B cell (primary cell): ENCODE results near the gene PTPRN2. TPM values are rescaled to one million over a fixed set of nuclear protein-coding genes. Genes with fewer than 3 reads are reported as not detected.

Experiments used
- ATAC-seq: fragments of 200-7000 bp; cut with Tn5 transposase; one replicate; pipeline ENCODE4 v1.10.0; 2021; ENCODE audit warnings: low read depth, mild to moderate bottlenecking, moderate number of reproducible peaks, moderate library complexity
- CTCF ChIA-PET: fragments of 350-600 bp; sonication (Branson Sonifier 250); formaldehyde crosslinking; loops from one replicate; lab custom pipeline; 2021; ENCODE audit warnings: antibody characterized with exemption, inconsistent platforms; lab: Charles Lee
- POLR2A ChIA-PET: fragments of 350-600 bp; sonication (Branson Sonifier 250); formaldehyde crosslinking; loops from one replicate; lab custom pipeline; 2021; ENCODE audit warnings: antibody characterized with exemption; lab: Charles Lee
- DNase-seq: peaks from one replicate; pipeline ENCODE4 v3.0.0; 2013
- H2AFZ ChIP-seq: 2 replicates; pipeline ENCODE4 v1.6.1; 2012; ENCODE audit warnings: mild to moderate bottlenecking, low read depth, low read length; ENCODE audit not compliant: insufficient read depth, poor library complexity, severe bottlenecking
- H3K27ac ChIP-seq, 2 donors: 1 replicate in 1 of 2; 2 replicates in 1 of 2; pipeline ENCODE4 v1.5.1; 2012 to 2013; ENCODE audit warnings: low read length in 2 of 2, mild to moderate bottlenecking in 2 of 2, moderate library complexity in 1 of 2
- H3K27me3 ChIP-seq, 4 experiments: fragments of 200-600 bp in 1 of 4; sonication (generic) in 1 of 4; replicated peaks in 1 of 4; 1 replicate in 2 of 4; 2 replicates in 2 of 4; pipeline versions ENCODE4 v1.6.1 to v1.7.0; 2013 to 2016; ENCODE audit warnings: low read length in 3 of 4, mild to moderate bottlenecking in 2 of 4, mixed read lengths in 1 of 4, moderate library complexity in 1 of 4; ENCODE audit not compliant: insufficient read depth in 4 of 4, control insufficient read depth in 3 of 4; ENCODE audit errors: control extremely low read depth in 1 of 4
- H3K36me3 ChIP-seq, 2 experiments: replicated peaks in 1 of 2; 1 replicate in 1 of 2; 2 replicates in 1 of 2; pipeline versions ENCODE4 v1.6.1 to v1.7.1; 2013; ENCODE audit warnings: low read length in 1 of 2; ENCODE audit not compliant: insufficient read depth in 2 of 2, control insufficient read depth in 1 of 2; ENCODE audit errors: control extremely low read depth in 1 of 2, extremely low read depth in 1 of 2
- H3K4me1 ChIP-seq, 2 donors: fragments of 200-600 bp in 1 of 2; sonication (generic) in 1 of 2; 1 replicate in 1 of 2; 2 replicates in 1 of 2; pipeline versions ENCODE4 v1.5.1 to v1.6.1; 2013 to 2017; ENCODE audit warnings: low read length in 2 of 2; ENCODE audit not compliant: control insufficient read depth in 2 of 2, insufficient read depth in 2 of 2
- H3K4me2 ChIP-seq: replicated peaks from 2 replicates; pipeline ENCODE3; 2012; ENCODE audit warnings: mild to moderate bottlenecking, low read depth, low read length; ENCODE audit not compliant: poor library complexity, severe bottlenecking
- H3K4me3 ChIP-seq, 5 experiments: fragments of 200-600 bp in 1 of 5; sonication (generic) in 1 of 5; 1 replicate in 3 of 5; 2 replicates in 2 of 5; pipeline versions ENCODE4 v1.5.1 to v1.7.0; 2011 to 2016; ENCODE audit warnings: low read length in 4 of 5, mild to moderate bottlenecking in 4 of 5, low read depth in 2 of 5, control low read depth in 1 of 5, moderate library complexity in 1 of 5; ENCODE audit not compliant: insufficient read depth in 1 of 5; ENCODE audit errors: control extremely low read depth in 1 of 5, extremely low read depth in 1 of 5
- H3K79me2 ChIP-seq: fragments of 200-600 bp; sonication (generic); one replicate; pipeline ENCODE4 v1.6.0; 2016; ENCODE audit warnings: low read length; ENCODE audit not compliant: control insufficient read depth, insufficient read depth
- H3K9ac ChIP-seq: fragments of 200-600 bp; sonication (generic); 2 replicates; pipeline ENCODE4 v1.6.1; 2017; ENCODE audit warnings: mild to moderate bottlenecking, low read length, moderate library complexity
- H3K9me3 ChIP-seq, 3 donors: one replicate each; pipeline versions ENCODE4 v1.6.1 to v1.7.1; 2013; ENCODE audit warnings: low read length in 2 of 3; ENCODE audit not compliant: control insufficient read depth in 2 of 3, insufficient read depth in 1 of 3; ENCODE audit errors: control extremely low read depth in 1 of 3
- H4K20me1 ChIP-seq: 2 replicates; pipeline ENCODE4 v1.6.0; 2012; ENCODE audit warnings: mild to moderate bottlenecking, low read length; ENCODE audit not compliant: insufficient read depth, control insufficient read depth, poor library complexity, severe bottlenecking
- H3K27ac Mint-ChIP-seq: one replicate; pipeline ENCODE4 v1.8.0; 2021; ENCODE audit warnings: mixed read lengths
- H3K27me3 Mint-ChIP-seq: one replicate; pipeline ENCODE4 v1.8.0; 2021; ENCODE audit warnings: mixed read lengths
- H3K4me1 Mint-ChIP-seq: one replicate; pipeline ENCODE4 v1.8.0; 2021; ENCODE audit warnings: mixed read lengths
- H3K4me3 Mint-ChIP-seq: one replicate; pipeline ENCODE4 v1.8.0; 2021; ENCODE audit warnings: mixed read lengths
- H3K9me3 Mint-ChIP-seq: one replicate; pipeline ENCODE4 v1.8.0; 2022; ENCODE audit warnings: mixed read lengths; ENCODE audit not compliant: insufficient read depth
- CTCF ChIP-seq: fragments of 200-600 bp; IDR thresholded peaks from one replicate; pipeline ENCODE4 v1.8.0; 2022; ENCODE audit warnings: antibody characterized with exemption, mild to moderate bottlenecking
- EZH2 ChIP-seq: IDR thresholded peaks from 2 replicates; pipeline ENCODE4 v1.6.1; 2012; ENCODE audit warnings: borderline replicate concordance, low read depth, mild to moderate bottlenecking, moderate library complexity, low read length; ENCODE audit not compliant: insufficient read depth, poor library complexity, severe bottlenecking
- WGBS: methylation state at CpG from one replicate; pipeline ENCODE4 v1.1.5; 2013; ENCODE audit warnings: missing lambda C conversion rate; ENCODE audit not compliant: insufficient coverage; 5-methylcytosine and 5-hydroxymethylcytosine counted together
- intact Hi-C: fragments of 100-400 bp; cut with micrococcal nuclease; formaldehyde crosslinking; loops from one replicate; pipeline ENCODE4 v1.10.0; 2022
- polyA plus RNA-seq: library from polyadenylated mRNA; depleted of rRNA; stranded (reverse); fragments of >200 nt; gene quantifications from 2 replicates; pipeline ENCODE4 v1.2.3, GENCODE V29; 2012
- total RNA-seq, 2 donors: library from RNA; stranded (reverse); fragments of 120-200 nt in 1 of 2; gene quantifications; 1 replicate in 1 of 2; 2 replicates in 1 of 2; pipeline versions ENCODE4 v1.2.3 to v1.2.4, GENCODE V29; 2013 to 2022

The PTPRN2 gene
- total and polyA plus RNA-seq, 2 donors (not counting 1 experiment from before 2014, with no cell fraction given): 2.0 to 5.0 TPM

- ATAC-seq: no peak
Measured at GRCh38 chr7:157991761-157992160, 595.9 kb downstream of the PTPRN2 start.

DNA sequence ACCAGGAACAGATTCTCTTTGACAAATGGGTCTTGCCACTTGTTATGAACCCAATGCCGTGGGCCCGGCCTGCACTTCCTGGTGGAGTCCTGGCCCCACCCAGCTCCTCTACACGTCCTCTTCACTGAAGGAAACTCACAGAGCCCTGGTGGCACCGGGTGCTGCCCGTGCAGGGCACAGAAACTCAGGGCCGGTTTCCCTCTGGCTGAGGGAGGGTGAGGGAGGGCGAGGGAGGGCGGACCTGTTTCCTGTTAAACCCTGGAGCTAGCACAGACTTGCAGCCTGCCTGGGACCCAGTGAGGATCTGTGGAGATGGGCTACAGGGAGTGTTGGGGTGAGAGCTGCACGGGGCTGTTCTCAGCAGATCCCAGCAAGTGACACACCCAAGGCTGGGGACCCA is 596.3 kb downstream of the PTPRN2 start:
- CTCF ChIA-PET: no interaction called here
- POLR2A ChIA-PET: no interaction called here
- no peak for TF ChIP-seq CTCF
- TF ChIP-seq EZH2: no peak
- Mint-ChIP-seq H3K4me1 (no peaks in the 10 kb centered on the region), H3K27me3 (no peaks in the 10 kb centered on the region), H3K9me3 (no peaks in the 10 kb centered on the region), H3K27ac (no peak overlapping the region), H3K4me3 (no peak overlapping the region)
- Histone ChIP-seq H3K9ac (no peak overlapping the region), H4K20me1 (no peaks in the 10 kb centered on the region), H3K79me2 (no peaks in the 10 kb centered on the region), H3K36me3 (no peaks in the 10 kb centered on the region), H3K9me3 (peaks cover 0 to 8% (median 2%) of the 10 kb centered on the region in 3 donors), H3K27ac (no peak overlapping the region), H3K4me2 (no peak overlapping the region), H2AFZ (no peak overlapping the region), H3K4me3 (no peak overlapping the region), H3K27me3 (no peaks in the 10 kb centered on the region), H3K4me1 (no peaks in the 10 kb centered on the region)
- intact Hi-C loops: no loop called here
- ATAC-seq (no peak), DNase-seq (no peak)
- 45% methylated on average over 9 of the region's 9 CpGs for WGBS

More at GRCh38 chr7:157991761-157992160, 595.9 kb downstream of the PTPRN2 start:
- WGBS: 93% methylated on average over 10 of the region's 11 CpGs
- Histone ChIP-seq H3K4me2 (no peak overlapping the region), H3K36me3 (no peaks in the 10 kb centered on the region), H3K4me1 (no peaks in the 10 kb centered on the region), H3K9me3 (peaks cover 0 to 10% (median 2%) of the 10 kb centered on the region in 3 donors), H3K79me2 (no peaks in the 10 kb centered on the region), H4K20me1 (no peaks in the 10 kb centered on the region), H3K27me3 (no peaks in the 10 kb centered on the region), H2AFZ (no peak overlapping the region), H3K9ac (no peak overlapping the region), H3K27ac (no peak overlapping the region), H3K4me3 (no peak overlapping the region)
- intact Hi-C loops: no loop called here
- DNase-seq: no peak
- TF ChIP-seq CTCF (no peak), EZH2 (no peak)
- ChIA-PET CTCF (no interaction called here), POLR2A (no interaction called here)
- Mint-ChIP-seq H3K4me1 (no peaks in the 10 kb centered on the region), H3K9me3 (no peaks in the 10 kb centered on the region), H3K27ac (no peak overlapping the region), H3K27me3 (no peaks in the 10 kb centered on the region), H3K4me3 (no peak overlapping the region)
